ENCODE measurements around the gene GBGT1. TPM values are rescaled to one million over a fixed set of nuclear protein-coding genes. Genes with fewer than 3 reads are reported as not detected.

Gene GBGT1
- total RNA-seq, 4 donors from 2014 or later, result 7.0 to 49.5 (median 14.1) TPM

DNA sequence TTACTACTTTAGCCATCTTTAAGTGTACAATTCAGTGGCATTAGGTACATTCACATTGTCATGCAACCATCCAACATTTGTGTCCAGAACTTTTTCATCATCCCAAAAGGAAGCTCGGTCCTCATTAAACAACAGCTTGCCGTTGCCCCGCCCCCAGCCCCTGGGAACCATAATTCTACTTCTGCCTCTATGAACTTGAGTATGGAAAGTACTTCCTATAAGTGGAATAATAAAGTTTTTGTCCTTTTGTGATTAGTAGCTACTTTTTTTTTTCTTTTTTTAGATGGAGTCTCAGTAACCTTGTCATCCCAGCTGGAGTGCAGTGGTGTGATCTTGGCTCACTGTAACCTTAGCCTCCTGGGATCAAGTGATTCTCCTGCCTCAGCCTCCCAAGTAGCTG lies 5.0 kb downstream of the GBGT1 start:
- Histone ChIP-seq H3K27ac (no peak overlapping the region), H3K9me3 (no peaks in the 10 kb centered on the region), H3K4me1 (peaks cover 0 to 18% (median 3%) of the 10 kb centered on the region in 4 donors), H3K36me3 (no peaks in the 10 kb centered on the region), H3K27me3 (no peaks in the 10 kb centered on the region), H3K4me3 (no peak overlapping the region)
- DNase-seq, result peak in 1 of 3 donors; percentile 20
- TF ChIP-seq POLR2A (IDR thresholded peaks at IDR 0.05), result no peak
- TF ChIP-seq, protein P1, sequence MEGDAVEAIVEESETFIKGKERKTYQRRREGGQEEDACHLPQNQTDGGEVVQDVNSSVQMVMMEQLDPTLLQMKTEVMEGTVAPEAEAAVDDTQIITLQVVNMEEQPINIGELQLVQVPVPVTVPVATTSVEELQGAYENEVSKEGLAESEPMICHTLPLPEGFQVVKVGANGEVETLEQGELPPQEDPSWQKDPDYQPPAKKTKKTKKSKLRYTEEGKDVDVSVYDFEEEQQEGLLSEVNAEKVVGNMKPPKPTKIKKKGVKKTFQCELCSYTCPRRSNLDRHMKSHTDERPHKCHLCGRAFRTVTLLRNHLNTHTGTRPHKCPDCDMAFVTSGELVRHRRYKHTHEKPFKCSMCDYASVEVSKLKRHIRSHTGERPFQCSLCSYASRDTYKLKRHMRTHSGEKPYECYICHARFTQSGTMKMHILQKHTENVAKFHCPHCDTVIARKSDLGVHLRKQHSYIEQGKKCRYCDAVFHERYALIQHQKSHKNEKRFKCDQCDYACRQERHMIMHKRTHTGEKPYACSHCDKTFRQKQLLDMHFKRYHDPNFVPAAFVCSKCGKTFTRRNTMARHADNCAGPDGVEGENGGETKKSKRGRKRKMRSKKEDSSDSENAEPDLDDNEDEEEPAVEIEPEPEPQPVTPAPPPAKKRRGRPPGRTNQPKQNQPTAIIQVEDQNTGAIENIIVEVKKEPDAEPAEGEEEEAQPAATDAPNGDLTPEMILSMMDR (IDR thresholded peaks at IDR 0.05), result no peak

DNA sequence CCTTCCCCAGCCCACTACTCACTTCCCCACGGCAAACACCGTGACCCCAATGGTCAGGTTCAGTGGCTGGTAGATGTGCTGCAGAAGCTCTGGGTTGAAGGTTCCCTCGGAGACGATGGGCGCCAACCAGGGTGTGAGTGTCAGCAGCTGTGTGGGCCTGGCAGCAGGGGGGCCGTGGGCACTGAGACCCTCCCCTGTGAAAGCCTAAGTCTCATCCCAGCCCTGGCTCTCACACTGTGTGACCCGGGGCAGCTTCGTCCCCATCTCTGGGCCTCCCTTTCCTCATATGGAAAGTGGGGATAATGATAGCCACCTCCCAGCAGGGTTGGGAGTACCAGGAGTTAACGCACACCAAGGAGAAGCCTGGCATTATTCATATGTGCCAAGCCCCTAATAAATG lies 8.6 kb downstream of the GBGT1 start:
- no peak overlapping the region for H3K27ac ChIP-seq
- H3K27me3 ChIP-seq, result no peaks in the 10 kb centered on the region
- H3K4me3 ChIP-seq, result no peak overlapping the region
- TF ChIP-seq, protein P1 (IDR thresholded peaks at IDR 0.05), result no peak
- TF ChIP-seq POLR2A (IDR thresholded peaks at IDR 0.05), result no peak
- no peaks in the 10 kb centered on the region for H3K36me3 ChIP-seq
- no peaks in the 10 kb centered on the region for H3K4me1 ChIP-seq
- no peaks in the 10 kb centered on the region for H3K9me3 ChIP-seq
- peak in 1 of 3 donors; percentile 26 for DNase-seq

DNA sequence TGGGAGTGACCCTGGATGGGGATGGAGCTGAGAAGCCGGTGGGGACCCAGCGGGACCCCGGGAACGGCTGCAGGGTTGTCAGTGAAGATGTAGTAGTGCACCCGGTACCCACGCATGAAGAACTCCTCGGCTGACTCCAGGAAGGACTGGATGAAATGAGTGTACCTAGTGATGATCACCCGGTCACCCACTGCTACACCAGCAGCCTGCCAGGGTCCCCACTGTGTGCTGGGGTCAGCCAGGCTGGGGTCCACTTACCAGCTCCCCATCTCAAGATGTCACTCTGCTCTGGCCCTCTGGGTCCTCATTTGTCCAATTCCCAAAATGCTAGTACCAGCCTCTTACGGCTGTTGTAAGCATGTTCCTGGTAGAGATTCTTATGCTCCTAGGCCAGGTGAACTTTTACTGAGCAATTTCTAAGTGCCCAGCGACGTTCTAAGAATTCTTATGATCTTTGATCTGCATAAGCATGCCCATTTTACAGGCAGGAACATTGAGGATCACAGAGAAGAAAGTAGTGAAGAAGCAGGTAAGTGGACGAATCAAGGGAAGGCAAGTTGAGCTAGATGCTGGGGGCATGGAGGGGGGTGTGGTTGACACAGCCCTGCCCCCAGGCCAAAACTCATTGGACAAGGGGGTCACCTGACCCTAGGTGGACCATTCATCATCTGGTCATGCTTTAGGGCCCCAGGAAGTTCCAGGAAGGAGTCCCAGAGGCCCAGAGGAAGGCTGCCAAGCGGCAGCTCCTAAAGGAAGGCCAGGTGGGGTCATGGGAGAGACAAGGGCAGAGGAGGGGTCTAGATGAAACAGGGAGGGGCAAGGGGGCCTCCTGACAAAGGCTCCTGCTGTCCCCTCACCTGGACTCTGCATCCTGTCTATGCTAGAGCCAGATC lies 9.4 kb downstream of the GBGT1 start:
- Histone ChIP-seq H3K27me3 (no peaks in the 10 kb centered on the region), H3K4me1 (peaks cover 0 to 6% (median 0%) of the 10 kb centered on the region in 4 donors), H3K27ac (no peak overlapping the region), H3K9me3 (no peaks in the 10 kb centered on the region), H3K4me3 (no peak overlapping the region), H3K36me3 (no peaks in the 10 kb centered on the region)
- DNase-seq, result peak in 1 of 3 donors; percentile 40
- TF ChIP-seq, protein P1 (IDR thresholded peaks at IDR 0.05), result no peak
- TF ChIP-seq POLR2A (IDR thresholded peaks at IDR 0.05), result no peak

DNA sequence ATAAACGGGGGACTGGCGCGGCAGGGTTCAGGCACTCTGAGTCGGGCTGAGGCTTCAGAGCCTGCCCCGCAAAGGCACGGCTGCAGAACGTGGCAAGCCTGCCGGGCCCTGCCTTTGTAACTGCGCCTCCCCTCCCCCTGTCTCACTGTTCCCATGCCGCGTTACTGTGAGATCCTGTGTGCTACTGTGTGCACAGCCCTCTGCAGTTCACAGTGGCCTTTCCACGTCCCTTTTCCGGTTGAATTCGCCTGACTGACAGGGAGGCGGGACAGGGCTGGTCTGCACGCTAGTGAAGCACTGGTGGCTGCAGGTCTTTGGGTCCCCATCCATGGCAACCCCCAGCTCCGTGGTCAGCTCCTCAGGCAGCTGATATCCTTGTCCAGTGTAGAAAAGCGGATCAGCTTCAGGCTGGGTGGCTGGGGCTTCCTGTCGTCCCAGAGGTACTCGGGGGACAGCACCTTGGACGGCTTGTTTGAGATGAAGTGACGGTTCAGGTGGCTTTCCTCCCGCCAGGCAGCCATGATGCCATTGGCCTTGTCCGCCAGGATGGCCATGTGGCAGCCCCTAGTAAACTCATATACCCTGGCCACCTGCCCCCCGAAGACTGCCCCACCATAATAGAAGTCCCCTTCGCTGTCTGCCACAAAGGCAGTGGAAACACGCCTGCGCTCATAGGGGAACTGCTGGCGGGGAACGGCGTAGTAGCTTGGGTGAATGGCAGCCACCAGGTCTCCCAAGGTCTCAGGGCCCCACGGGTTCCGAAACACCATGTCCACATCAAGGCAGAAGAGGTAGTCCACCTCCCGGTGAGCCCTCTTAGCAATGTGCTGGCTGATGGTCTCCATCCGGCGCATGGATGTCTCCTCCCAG lies 10.3 kb downstream of the GBGT1 start:
- Histone ChIP-seq H3K4me1 (peaks cover 0 to 6% (median 1%) of the 10 kb centered on the region in 4 donors), H3K4me3 (no peak overlapping the region), H3K27ac (no peak overlapping the region), H3K27me3 (no peaks in the 10 kb centered on the region), H3K9me3 (no peaks in the 10 kb centered on the region), H3K36me3 (no peaks in the 10 kb centered on the region)
- TF ChIP-seq POLR2A (IDR thresholded peaks at IDR 0.05), result no peak
- TF ChIP-seq, protein P1 (IDR thresholded peaks at IDR 0.05), result no peak
- peak in 1 of 3 donors; percentile 44 for DNase-seq

DNA sequence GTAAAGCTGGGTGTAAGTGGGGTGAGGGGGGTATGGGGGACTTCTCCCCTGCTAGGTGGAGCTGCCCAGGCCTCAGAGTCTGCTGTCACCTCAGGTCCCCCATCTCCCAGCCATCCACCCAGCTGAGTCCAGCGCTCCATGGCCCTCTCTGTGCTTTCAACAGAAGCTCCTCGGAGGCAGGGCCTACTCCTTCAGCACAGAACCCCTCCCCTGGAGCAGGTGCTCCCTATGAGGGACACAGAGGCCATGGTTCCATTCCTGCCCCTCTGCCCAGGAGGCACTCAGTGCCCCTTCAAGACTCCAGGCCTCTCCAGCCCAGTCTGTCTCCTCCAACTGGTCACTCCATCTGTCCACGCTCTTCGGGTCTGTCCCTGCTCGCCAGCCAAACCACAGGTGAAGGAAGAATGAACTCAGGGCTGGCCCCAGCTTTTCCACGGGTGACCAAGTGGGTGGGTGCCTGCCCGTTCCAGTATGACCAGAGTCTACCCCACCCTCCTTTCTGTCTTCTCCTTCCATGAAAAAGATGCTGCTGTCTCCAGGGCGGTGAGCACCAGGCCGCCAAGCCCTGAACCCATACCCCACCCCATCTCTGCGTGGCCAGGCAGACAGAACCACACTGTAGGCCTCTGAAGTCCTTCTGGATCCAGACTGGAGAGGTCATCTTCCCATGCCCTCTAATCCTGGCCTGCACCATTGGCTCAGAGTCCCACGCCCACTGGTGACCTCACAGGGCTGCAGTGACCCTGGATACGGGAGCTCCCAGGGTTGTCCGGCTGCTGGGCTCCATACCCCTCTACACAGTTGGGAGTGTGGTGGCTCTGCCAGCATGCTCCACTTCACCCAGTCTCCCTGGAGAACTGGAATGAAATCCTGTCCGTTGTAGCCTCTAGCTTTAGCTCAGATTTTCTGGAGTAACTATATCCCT lies 11.9 kb downstream of the GBGT1 start:
- no peaks in the 10 kb centered on the region for H3K36me3 ChIP-seq
- peaks cover 5 to 22% (median 16%) of the 10 kb centered on the region in 4 donors for H3K4me1 ChIP-seq
- no peak overlapping the region for H3K27ac ChIP-seq
- H3K27me3 ChIP-seq, result no peaks in the 10 kb centered on the region
- TF ChIP-seq, protein P1 (IDR thresholded peaks at IDR 0.05), result no peak
- no peak for TF ChIP-seq POLR2A (IDR thresholded peaks at IDR 0.05)
- no peaks in the 10 kb centered on the region for H3K9me3 ChIP-seq
- no peak overlapping the region for H3K4me3 ChIP-seq
- peak in 1 of 3 donors; percentile 46 for DNase-seq

All from Peyer's patch (tissue), 4 donors.